ENCODE measurements around the gene SIX5.
"Not testable (repeated sequence)": the region's sequence is repeated elsewhere in the genome, so short reads cannot be mapped to it uniquely, and the experiment has no call there.

The SIX5 gene

DNA sequence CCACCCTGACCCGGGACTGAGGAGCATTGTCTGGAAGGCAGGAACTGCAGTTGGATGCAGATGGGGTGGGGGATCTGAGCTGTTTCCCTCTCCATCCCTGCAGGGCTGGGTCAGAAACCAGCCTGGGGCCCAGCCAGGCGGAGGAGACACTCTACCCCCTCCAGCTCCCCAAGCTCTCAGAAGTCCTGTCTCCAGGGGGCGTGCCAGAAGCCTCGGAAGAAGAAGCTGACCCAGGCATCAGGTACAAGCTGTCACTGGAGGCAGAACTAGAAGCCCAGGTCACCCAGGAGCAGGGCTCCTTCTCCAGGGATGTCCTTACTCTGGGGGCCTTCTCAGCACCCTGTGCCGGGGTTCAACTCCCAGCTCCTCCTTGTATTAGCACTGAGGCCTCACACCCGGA, 15.5 kb downstream of the SIX5 start:
- no peak for DNase-seq (ENCODE audit: low read depth)

DNA sequence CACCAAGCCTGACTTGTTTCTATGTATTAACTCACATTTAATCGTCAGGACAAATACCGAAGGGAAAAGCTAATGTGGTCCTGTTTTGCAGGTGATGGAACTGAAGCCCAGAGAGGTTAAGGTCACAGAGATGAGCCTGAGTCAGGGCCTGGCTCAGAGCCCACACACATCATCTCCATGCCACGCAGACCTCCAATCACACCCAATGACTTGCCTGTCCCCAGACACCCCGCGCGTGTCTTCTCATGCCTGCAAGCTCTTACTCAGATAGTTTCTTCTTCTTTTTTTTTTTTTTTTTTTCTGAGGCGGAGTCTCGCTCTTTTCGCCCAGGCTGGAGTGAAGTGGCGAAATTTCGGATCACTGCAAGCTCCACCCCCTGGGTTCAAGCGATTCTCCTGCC, 16.4 kb downstream of the SIX5 start:
- no peak for DNase-seq (ENCODE audit: low read depth)

DNA sequence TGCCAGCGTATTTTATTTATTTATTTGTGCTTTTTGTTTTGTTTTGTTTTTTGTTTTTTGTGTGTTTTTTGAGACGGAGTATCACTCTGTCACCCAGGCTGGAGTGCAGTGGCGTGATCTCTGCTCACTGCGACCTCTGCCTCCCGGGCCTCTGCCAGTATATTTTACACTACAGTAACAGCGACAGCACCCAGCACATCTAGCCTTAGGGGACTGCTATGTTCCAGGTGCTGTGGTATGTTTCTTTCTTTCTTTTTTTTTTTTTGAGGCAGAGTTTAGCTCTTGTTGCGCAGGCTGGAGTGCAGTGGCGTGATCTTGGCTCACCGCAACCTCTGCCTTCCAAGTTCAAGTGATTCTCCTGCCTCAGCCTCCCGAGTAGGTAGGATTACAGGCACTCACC, 17.6 kb downstream of the SIX5 start:
- not testable (repeated sequence) for DNase-seq (ENCODE audit: low read depth)

DNA sequence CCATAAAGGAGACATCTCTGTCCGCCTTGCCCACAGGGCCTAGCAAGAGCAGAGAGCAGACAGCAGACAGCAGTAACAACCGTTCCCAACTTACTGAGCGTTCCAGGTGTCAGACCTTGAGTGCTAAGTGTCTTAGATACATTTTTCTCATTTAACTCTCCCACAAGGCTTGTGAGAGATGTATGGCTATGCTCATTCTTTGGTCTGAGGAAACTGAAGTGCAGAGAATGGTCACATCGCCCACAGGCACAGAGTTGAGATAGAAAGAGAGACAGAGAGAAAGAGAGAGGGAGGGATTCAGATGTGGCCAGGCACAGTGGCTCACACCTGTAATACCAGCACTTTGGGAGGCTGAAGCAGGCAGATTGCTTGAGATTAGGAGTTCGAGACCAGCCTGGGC, 21.5 kb downstream of the SIX5 start:
- DNase-seq (ENCODE audit: low read depth): no peak

DNA sequence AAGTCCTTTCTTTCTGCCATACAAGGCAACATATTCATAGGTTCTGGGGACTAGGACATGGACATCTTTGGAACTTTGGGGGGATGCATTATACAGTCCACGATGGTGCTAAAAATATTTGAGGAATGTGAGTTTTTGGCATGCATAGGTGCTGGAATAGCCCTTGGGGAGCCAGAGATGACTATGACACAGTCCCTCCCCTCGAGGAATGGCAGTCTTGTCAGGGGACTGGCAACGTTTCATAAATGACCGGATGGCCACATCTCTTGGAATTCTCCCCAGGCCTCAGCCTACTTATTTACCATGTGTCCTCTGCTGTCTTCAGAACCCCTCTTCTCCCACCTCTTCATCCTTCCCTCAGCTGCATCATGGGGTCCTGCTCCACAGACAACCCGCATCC, 22.2 kb downstream of the SIX5 start:
- no peak for DNase-seq (ENCODE audit: low read depth)

DNA sequence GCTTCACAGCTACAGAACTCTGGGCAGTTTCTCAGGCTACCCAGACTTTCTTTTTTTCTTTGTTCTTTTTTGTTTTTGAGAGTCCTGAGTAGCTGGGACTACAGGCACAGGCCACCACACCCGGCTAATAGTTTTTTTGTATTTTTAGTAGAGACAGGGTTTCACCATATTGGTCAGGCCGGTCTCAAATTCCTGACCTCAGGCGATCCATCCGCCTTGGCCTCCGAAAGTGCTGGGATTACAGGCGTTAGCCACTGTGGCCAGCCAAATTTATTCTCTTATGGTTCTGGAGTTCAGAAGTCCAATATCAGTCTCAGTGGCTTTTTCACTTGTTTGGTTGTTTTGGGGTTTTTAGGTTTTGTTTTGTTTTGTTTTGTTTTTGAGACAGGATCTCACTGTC, 23.4 kb downstream of the SIX5 start:
- no peak for DNase-seq (ENCODE audit: low read depth)

DNA sequence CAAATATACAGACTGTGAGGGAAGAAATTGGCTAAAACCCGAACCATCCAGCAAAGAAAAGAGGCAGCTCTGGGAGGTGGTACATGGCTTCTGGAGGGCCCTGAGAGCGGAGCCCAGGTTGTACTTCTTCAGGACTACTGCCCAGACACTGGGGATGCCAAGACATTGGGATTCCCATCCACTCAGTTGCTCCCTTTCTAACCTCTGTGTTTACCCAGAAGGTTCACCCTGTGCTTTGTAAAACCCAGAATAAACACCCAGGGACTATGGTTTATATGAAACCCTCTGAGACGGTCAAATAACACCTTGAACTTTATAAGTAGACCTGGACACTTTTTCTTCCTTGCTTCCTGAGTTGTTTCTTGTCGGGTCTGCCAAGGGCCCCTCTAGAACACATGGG, 26.1 kb downstream of the SIX5 start:
- no peak for DNase-seq (ENCODE audit: low read depth)

DNA sequence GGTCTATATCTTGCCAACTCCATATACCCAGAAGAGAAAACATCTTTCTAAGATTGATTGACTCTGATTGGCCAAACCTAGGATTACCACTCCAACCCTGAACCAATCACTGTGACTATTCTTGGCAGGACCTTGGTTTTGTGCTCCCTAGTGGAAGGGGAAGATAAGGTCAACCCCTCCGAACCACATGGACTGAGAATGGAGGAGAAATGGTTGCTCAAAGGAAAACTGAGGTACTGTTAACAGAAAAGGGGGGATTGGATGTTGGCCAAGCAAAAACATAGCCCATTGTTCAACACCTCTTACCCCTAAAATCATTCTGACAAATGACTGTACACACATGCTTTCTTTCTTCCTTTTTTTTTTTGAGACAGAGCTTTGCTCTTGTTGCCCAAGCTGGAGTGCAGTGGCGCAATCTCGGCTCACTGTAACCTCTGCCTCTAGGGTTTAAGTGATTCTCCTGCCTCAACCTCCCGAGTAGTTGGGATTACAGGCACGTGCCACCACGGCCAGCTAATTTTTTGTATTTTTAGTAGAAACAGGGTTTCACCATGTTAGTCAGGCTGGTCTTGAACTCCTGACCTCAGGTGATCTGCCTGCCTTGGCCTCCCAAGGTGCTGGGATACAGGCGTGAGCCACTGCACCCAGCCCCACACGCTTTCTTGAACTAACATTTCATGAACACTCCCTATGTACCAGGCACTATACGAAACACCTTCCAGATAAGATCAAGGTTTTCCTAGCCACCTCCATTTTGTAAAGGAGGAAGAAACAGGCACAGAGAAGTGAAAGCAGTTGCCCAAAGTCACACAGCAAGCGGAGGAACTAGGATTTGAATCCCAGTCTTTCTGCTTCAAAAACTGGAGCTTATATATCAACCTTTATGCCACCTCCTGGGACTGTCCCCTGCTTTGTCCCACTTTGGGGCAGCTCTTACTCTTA, 29.3 kb downstream of the SIX5 start:
- DNase-seq (ENCODE audit: low read depth): no peak

DNA sequence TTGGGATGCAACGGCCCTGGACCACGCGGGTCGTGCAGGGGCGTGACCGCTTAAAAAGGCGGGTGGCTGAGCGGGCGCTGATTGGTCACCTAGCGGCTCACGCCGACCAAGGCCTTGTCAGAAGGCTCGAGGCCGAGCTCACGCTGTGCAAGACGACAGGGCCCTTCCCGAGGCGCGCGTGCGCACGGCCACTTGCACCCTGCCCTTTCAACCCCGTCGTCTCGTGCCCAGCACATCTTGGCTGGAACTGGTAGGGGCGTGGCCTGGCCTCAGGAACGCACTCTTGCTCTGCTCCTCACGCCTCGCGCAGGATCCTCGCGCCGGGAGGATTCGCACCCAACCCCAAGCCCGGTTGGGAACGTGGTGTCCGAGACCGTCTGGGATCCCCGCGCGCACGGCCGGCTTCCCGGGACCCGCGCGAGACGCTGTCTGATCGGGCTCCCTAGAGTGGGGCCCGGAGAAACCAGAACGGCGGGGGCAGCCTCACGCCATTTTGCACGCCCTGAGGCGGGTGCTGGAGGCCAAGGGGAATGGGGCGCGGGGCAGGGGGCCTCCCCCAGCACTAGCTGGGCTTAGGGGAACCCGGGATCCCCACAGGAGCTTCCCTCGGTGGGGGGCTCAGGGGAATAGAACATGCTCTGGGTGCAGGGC, 35.8 kb downstream of the SIX5 start, which contains the start of gene MEIOSIN:
Gene MEIOSIN, plus strand, starts transcription at position 280 of the 651 bp plus-strand sequence. CDS start 1,938 bp downstream, outside the sequence.
- DNase-seq (ENCODE audit: low read depth): no peak

DNA sequence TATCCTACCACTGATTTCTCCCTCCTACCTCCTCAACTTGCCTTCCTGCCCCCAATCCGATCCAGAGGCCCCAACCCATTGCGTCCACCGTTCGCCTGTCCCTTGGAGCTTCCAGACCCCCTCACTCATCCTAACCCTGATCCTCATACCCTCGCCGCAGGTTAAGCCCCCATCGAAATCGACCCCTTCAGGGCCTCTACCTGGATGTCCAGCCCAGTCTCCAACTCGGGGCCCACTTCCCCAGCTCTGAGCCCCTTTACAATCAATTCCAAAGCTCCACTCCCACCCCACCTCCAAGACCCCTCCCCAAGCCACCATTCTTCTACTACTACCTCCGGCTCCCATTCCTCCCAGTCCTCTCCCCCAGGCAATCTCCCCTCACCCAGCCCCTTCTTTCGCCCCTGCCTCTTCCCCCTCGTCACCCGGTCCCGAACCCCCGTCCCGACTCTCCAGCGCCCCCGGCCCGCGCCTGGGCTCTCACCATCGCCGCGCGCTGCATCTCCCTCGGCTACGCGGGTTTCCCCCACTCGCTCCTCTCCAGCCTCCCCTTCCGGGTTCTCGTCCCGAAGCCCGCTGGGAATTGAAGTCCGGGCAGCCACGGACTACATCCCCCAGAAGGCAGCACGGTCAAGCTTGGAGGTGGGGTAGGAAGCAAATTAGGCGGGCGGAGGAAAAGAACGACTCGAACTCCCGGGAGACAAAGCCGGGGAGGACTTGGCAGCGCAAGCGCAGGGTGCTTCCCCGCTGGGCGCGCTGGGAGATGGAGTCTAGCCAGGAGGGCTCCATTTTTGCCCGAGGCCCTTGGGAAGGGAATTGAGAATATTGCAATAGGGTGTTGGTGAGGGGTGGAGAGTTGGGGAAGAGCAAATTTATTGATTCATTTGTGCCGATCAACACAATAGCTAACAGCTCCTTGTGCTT, 38.4 kb downstream of the SIX5 start, which contains the start of gene FBXO46:
Gene FBXO46, minus strand, starts transcription at position 529 of the 921 bp plus-strand sequence. CDS start 17,401 bp downstream, outside the sequence.
- peak; percentile 89 for DNase-seq (ENCODE audit: low read depth)

DNA sequence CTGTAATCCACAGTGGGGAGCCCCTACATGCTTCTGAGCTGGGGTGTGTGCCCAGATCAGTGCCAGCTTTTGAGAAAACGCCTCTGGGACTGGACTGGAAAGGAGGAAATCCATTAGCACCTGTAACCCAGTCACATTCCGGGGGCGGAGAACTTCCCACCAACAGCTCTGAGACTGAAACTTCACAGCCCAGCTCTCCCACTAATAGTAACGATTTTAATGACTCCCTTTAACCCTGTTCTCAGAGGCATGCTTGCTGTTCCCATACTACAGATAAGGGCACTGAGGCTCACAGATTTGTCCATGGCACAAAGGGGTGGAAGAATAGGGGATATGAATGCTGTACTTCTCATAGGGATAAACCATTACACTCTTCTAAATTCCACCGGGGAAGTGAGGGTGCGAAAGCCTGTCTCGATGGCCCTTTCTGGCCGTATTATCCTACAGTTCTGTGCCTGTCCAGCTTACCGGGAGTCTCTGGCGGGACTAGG, 39.2 kb downstream of the SIX5 start:
- no peak for DNase-seq (ENCODE audit: low read depth)

DNA sequence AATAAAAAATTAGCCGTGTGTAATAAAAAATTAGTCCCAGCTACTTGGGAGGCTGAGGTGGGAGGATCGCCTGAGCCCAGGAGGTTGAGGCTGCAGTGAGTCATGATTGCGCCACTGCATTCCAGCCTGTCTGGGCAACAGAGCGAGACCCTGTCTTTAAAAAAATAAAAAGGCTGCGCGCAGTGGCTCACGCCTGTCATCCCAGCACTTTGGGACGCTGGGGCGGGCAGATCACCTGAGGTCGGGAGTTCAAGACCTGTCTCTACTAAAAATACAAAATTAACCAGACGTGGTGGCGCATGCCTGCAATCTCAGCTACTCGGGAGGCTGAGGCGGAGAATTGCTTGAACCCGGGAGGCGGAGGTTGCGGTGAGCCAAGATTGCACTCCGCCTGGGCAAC, 40.4 kb downstream of the SIX5 start:
- DNase-seq (ENCODE audit: low read depth): not testable (repeated sequence)

DNA sequence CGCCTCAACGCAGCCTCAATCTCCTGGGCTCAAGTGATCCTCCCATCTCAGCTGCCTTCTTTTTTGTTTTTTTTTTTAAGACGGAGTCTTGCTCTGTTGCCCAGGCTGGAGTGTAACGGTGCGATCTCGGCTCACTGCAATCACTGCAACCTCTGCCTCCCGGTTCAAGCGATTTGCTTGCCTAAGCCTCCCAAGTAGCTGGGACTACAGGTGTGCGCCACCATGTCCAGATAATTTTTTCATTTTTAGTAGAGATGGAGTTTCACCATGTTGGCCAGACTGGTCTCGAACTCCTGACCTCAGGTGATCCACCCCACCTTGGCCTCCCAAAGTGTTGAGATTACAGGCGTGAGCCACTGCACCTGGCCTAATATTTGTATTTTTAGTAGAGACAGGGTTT, 49.0 kb downstream of the SIX5 start:
- not testable (repeated sequence) for DNase-seq (ENCODE audit: low read depth)

DNA sequence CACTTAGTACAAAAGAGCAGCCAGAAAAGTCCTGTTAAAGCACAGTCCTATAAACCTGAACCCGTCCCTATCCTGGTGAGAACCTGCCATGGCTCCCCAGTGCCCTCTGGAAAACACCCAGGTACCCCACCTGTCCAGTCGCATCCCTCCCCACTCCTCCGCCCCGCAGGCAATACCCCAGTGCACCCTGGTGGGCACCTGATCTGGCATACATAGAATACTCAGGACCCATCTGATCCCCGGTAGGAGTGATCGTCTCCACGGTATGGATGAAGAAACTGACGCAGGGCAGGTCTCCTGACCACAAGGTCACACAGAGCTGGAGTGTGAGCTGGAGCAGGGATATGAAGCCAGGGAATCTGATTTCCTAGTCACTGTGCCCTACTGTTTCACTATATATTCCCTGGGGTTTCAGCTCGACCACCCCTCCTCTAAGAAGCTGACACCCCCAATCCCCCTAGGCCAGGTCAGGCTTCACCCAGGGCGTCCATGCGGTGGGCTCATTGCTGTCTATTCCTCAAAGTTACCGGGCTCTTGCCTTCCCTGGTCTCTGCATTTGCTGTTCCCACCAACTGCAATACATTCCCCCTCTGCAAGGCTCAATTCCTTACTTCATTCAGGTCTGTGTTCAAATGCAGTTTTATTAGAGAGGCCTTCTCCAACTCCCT, 50.9 kb downstream of the SIX5 start:
- DNase-seq (ENCODE audit: low read depth): no peak

DNA sequence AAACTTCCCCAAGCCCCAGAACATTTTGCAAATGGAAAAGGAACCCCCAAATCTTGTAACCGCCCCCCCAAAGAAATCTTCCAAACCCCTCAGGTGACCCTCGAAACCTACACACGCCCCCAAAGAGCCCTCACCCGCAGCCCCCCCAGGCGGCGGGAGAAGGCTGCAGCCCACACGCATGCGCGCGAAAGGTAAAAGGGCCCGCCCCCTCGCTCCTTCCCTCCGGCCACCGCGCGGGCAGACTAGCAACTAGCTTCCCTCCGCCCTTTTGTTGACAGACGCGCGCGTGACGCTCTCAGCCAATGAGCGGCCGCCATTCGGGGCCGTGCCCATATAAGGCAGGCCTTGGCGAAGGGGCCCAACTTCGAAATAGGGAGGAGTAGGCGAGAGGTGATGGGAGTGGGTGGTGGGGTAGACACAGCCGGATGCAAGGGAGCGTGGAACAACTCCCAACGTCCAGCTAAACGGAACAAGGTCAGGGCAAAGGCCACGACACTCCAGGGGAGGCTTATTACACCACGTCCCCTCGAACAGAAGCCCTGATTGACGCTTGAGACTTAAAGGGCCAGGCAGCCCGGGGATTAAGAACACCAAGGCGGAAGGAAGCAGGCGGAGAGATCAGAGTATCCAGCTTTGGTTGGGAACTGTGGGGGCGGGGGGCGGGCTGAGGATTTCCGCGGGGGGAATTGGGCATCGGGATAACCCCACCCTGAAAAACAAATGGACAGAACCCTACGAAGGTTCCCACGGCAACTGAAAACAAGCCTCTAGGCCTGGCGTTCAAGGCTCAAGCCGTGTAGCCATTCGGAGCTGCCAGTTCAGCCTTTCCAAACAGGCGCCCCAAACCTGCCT, 51.7 kb downstream of the SIX5 start:
- peak; percentile 88 for DNase-seq (ENCODE audit: low read depth)

DNA sequence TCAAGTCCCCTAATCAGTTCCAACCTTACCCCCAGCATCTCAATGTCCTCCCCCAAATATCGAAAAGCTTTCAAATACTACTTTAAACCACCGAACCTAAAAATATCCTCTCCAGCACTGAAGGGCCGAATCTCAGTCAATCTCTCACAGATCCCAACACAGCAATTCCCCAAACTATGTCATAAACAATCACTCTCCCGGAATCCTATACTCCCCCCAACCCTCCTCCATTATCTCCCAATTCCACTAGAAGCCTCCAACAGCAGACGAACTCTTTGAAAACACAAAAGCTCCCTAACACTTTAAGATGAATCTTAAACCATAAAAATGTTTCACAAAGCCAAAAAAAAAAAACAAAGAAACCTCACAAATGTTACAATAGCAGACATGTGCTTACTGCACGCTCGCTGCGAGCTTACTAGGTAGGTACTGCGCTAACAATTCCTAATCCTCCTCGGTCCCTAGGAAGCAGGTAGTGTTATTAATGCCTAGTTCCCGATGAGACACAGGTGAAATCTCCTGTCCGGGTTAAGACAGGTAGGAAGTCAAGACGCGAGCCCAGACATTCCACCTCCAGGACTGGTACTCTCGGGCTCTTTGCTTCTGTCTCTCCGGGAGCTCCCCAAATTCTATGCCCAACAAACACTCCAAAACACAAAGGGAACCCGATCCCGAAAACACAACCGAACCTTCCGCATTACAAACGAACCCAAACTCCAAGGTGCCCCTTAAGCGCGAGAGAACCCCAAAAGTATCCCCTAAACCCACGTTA, 52.5 kb downstream of the SIX5 start:
- DNase-seq (ENCODE audit: low read depth): no peak

DNA sequence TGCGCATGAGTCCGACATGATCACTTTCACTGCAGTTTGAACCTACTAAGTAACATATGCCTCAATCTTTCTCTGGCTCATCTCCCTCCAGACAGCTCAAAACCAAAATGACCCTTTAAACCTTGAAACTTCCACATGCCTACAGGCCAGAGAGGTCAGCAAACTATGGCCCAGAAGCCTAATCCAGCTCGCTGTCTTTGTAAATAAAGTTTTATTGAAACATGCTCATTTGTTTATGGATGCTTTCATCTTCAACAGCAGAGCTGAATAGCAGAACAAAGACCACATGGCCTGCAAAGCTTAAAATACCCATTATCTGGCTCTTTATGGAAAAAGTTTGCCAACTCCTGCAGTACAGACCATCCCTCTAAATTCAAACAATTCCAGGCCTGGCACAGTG, 53.9 kb downstream of the SIX5 start:
- no peak for DNase-seq (ENCODE audit: low read depth)

Measured in stimulated activated CD8-positive, alpha-beta memory T cell treated with anti-CD3 and anti-CD28 coated beads, Interleukin-7, amount 100 ng/mL, for 24 hours (primary cell).